Sigmoid colon (tissue), 4 donors: ENCODE measurements around the gene SLC25A13.

ENCODE experiments used
- POLR2A ChIP-seq, 2 donors: fragments of 450-650 bp; IDR thresholded peaks; one replicate each; pipeline ENCODE4 v1.6.1; 2016; ENCODE audit warnings: antibody characterized with exemption in 2 of 2, mild to moderate bottlenecking in 2 of 2, moderate library complexity in 2 of 2
- POLR2AphosphoS5 ChIP-seq, 4 donors: sonication (generic); formaldehyde crosslinking; IDR thresholded peaks; one replicate each; pipeline ENCODE4 v1.6.1; 2017; ENCODE audit warnings: antibody characterized with exemption in 4 of 4
- TF ChIP-seq, protein P1 (sequence below), 4 experiments: fragments of 450-650 bp in 3 of 4; fragments of 200-600 bp in 1 of 4; IDR thresholded peaks; one replicate each; pipeline ENCODE4 v1.5.1; 2016 to 2019; ENCODE audit warnings: antibody characterized with exemption in 4 of 4, mild to moderate bottlenecking in 3 of 4, moderate library complexity in 2 of 4

DNA sequence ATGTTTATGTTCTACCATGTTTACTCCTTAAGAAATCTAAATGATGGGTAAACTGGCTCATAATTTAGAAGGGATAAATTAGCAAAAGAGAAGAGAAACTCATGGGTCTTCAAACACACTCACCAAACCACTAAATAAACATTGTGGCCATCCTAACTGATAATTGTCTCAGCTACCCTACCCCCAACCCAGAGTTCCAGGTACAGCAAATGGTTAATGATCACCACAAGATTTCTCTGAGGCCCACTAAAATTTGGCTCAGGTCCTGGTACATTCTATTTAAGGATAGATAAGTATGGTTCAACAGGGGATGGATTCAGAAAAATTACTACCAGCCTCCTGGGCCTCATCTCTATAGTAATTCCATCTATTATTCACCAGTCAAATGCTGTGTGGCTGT is 21.4 kb downstream of the SLC25A13 start:
- TF ChIP-seq POLR2A (IDR thresholded peaks at IDR 0.05) (no peak), POLR2AphosphoS5 (IDR thresholded peaks at IDR 0.05) (no peak)
- TF ChIP-seq, protein P1, sequence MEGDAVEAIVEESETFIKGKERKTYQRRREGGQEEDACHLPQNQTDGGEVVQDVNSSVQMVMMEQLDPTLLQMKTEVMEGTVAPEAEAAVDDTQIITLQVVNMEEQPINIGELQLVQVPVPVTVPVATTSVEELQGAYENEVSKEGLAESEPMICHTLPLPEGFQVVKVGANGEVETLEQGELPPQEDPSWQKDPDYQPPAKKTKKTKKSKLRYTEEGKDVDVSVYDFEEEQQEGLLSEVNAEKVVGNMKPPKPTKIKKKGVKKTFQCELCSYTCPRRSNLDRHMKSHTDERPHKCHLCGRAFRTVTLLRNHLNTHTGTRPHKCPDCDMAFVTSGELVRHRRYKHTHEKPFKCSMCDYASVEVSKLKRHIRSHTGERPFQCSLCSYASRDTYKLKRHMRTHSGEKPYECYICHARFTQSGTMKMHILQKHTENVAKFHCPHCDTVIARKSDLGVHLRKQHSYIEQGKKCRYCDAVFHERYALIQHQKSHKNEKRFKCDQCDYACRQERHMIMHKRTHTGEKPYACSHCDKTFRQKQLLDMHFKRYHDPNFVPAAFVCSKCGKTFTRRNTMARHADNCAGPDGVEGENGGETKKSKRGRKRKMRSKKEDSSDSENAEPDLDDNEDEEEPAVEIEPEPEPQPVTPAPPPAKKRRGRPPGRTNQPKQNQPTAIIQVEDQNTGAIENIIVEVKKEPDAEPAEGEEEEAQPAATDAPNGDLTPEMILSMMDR (IDR thresholded peaks at IDR 0.05), result no peak
